K562 (cell line): ENCODE data around the gene BCL2L1. TPM values are rescaled to one million over a fixed set of nuclear protein-coding genes. Genes with fewer than 3 reads are reported as not detected.

ENCODE experiments used
- CBX8 ChIP-seq: fragments of 200-600 bp; sonication (generic); IDR thresholded peaks from 2 replicates; pipeline ENCODE4 v1.6.1; 2012; ENCODE audit warnings: borderline replicate concordance, mixed run types, low read depth, mild to moderate bottlenecking, moderate library complexity, mixed read lengths, low read length, control low read depth, inconsistent platforms; ENCODE audit not compliant: poor library complexity, severe bottlenecking; ENCODE audit errors: extremely low read depth
- CSDE1 ChIP-seq, 2 experiments: fragments of 450-650 bp; IDR thresholded peaks; 2 replicates each; pipeline ENCODE4 v1.6.1; 2016; ENCODE audit warnings: mild to moderate bottlenecking in 1 of 2
- EWSR1 ChIP-seq: fragments of 450-650 bp; IDR thresholded peaks from 2 replicates; pipeline ENCODE4 v1.6.1; 2018; ENCODE audit warnings: borderline replicate concordance, mild to moderate bottlenecking, low read depth, moderate library complexity; ENCODE audit not compliant: partially characterized antibody
- EZH2 ChIP-seq: IDR thresholded peaks from 2 replicates; pipeline ENCODE4 v1.6.1; 2012; ENCODE audit warnings: low read depth, mild to moderate bottlenecking, inconsistent platforms, low read length, borderline replicate concordance
- GABPB2 ChIP-seq: fragments of 250-450 bp; sonication (Bioruptor Pico); conservative IDR thresholded peaks from 2 replicates; pipeline ENCODE4 v1.5.1; 2021; ENCODE audit warnings: mild to moderate bottlenecking
- KLF16 ChIP-seq: IDR thresholded peaks from 2 replicates; pipeline ENCODE4 v1.6.1; 2016; ENCODE audit warnings: antibody characterized with exemption
- MGA ChIP-seq: fragments of 450-650 bp; IDR thresholded peaks from 2 replicates; pipeline ENCODE4 v1.6.1; 2016; ENCODE audit warnings: mild to moderate bottlenecking, moderate library complexity
- MXI1 ChIP-seq: IDR thresholded peaks from 2 replicates; pipeline ENCODE4 v1.6.1; 2011; ENCODE audit warnings: low read depth, mild to moderate bottlenecking, improper control_type of control experiment, low read length
- NFRKB ChIP-seq: fragments of 450-650 bp; IDR thresholded peaks from 2 replicates; pipeline ENCODE4 v1.6.1; 2016; ENCODE audit warnings: low read depth
- PHF8 ChIP-seq: fragments of 200-600 bp; sonication (generic); IDR thresholded peaks from 2 replicates; pipeline ENCODE4 v1.6.1; 2012; ENCODE audit warnings: mixed run types, mild to moderate bottlenecking, inconsistent platforms, low read length, moderate library complexity, borderline replicate concordance
- RB1 ChIP-seq: fragments of 450-650 bp; IDR thresholded peaks from 2 replicates; pipeline ENCODE4 v1.6.1; 2017; ENCODE audit warnings: low read depth, mild to moderate bottlenecking
- RBM22 ChIP-seq: fragments of 200-400 bp; formaldehyde crosslinking; IDR thresholded peaks from 2 replicates; pipeline ENCODE4 v1.6.1; 2018; ENCODE audit warnings: low read length, low read depth; ENCODE audit not compliant: poor library complexity, severe bottlenecking
- SMARCC2 ChIP-seq: fragments of 450-650 bp; IDR thresholded peaks from 2 replicates; pipeline ENCODE4 v1.6.1; 2017; ENCODE audit warnings: antibody characterized with exemption, moderate library complexity, mild to moderate bottlenecking, low read depth
- TBP ChIP-seq: optimal IDR thresholded peaks from 2 replicates; pipeline ENCODE3; 2011; ENCODE audit warnings: low read depth, low read length, improper control_type of control experiment
- TCF3 ChIP-seq: sonication (generic); formaldehyde crosslinking; IDR thresholded peaks from 2 replicates; pipeline ENCODE4 v1.4.0; 2020; ENCODE audit warnings: mild to moderate bottlenecking, missing genetic modification reagents
- ZBTB12 ChIP-seq: fragments of 250-450 bp; sonication (Bioruptor Pico); IDR thresholded peaks from 2 replicates; pipeline ENCODE4 v1.4.0; 2020
- ZNF75A ChIP-seq: fragments of 450-650 bp; formaldehyde crosslinking; IDR thresholded peaks from 2 replicates; pipeline ENCODE4 v1.4.0; 2020; ENCODE audit warnings: mild to moderate bottlenecking
- ZSCAN29 ChIP-seq: fragments of 450-650 bp; IDR thresholded peaks from 2 replicates; pipeline ENCODE4 v1.6.1; 2017
- polyA plus RNA-seq, 8 experiments: library from polyadenylated mRNA; depleted of rRNA in 4 of 8; stranded (reverse) in 5 of 8; unstranded in 3 of 8; fragments of >200 nt; fragmentation: Nextera tagmentation in 2 of 8; fragmentation: Illumina TruSeq in 1 of 8; extraction: Ambion mirVana in 2 of 8; extraction: Trizol in 1 of 8; gene quantifications; 2 replicates each; pipeline versions ENCODE4 v1.2.1 to v1.2.3, GENCODE V29; 2011 to 2014; ENCODE audit warnings: inconsistent platforms in 1 of 8, missing spikeins in 1 of 8
- total RNA-seq, 7 experiments: library from RNA; depleted of rRNA in 6 of 7; stranded (reverse); fragments of >200 nt in 6 of 7; fragmentation: Illumina TruSeq in 2 of 7; extraction: Trizol in 2 of 7; gene quantifications; 2 replicates each; pipeline versions ENCODE4 v1.2.1 to v1.2.3, GENCODE V29; 2011 to 2021; ENCODE audit warnings: low replicate concordance in 1 of 7

BCL2L1 gene
- total and polyA plus RNA-seq, 9 of the 15 experiments (the other 6 are each of a cell fraction or from before 2014, with no cell fraction given): 3.3 to 182 (median 120) TPM

GRCh38 chr20:31739550-31739977 lies 16.9 kb upstream of the BCL2L1 start (continued):
- TF ChIP-seq EWSR1 (no peak), EZH2 (no peak), NFRKB (peak; percentile 63; the same call in 1 of the 2 replicates), CBX8 (no peak), GABPB2 (CRISPR knock-in tag) (no peak), MXI1 (no peak), TCF3 (no peak), CSDE1 (IDR thresholded peaks at IDR 0.05) (no peak), SMARCC2 (no peak), ZNF75A (CRISPR knock-in tag) (no peak), TBP (no peak), ZSCAN29 (no peak), RBM22 (no peak), MGA (0 out of 2 replicates have a peak, but pooled peaks have one; percentile 12), PHF8 (no peak), RB1 (no peak), KLF16 (no peak), ZBTB12 (CRISPR knock-in tag) (no peak)
